Right atrium auricular region (tissue), 2 donors: ENCODE data around the gene BRSK1. TPM values are rescaled to one million over a fixed set of nuclear protein-coding genes. Genes with fewer than 3 reads are reported as not detected.

Experiments
- DNase-seq: peaks from one replicate; pipeline ENCODE4 v3.0.0-alpha.2; 2019; ENCODE audit warnings: low spot score
- H3K27ac ChIP-seq, 2 donors: fragments of 200-600 bp; sonication (generic); 1 replicate in 1 of 2; 2 replicates in 1 of 2; pipeline ENCODE4 v1.5.1; 2016 to 2019
- H3K27me3 ChIP-seq, 2 donors: fragments of 200-600 bp; sonication (generic); one replicate each; pipeline versions ENCODE4 v1.5.1 to v1.6.0; 2017 to 2019
- H3K36me3 ChIP-seq: fragments of 200-600 bp; sonication (generic); one replicate; pipeline ENCODE4 v1.5.1; 2016
- H3K4me1 ChIP-seq, 2 donors: fragments of 200-600 bp; sonication (generic); one replicate each; pipeline versions ENCODE4 v1.5.1 to v1.6.0; 2017 to 2019
- H3K4me3 ChIP-seq, 2 donors: fragments of 200-600 bp; sonication (generic); 1 replicate in 1 of 2; 2 replicates in 1 of 2; pipeline ENCODE4 v1.5.1; 2017 to 2019; ENCODE audit warnings: mild to moderate bottlenecking in 1 of 2, moderate library complexity in 1 of 2
- H3K9me3 ChIP-seq, 2 donors: fragments of 200-600 bp; sonication (generic); one replicate each; pipeline ENCODE4 v1.5.1; 2019
- CTCF ChIP-seq, 2 donors: fragments of 200-600 bp; sonication (generic); IDR thresholded peaks; one replicate each; pipeline ENCODE4 v1.5.1; 2019; ENCODE audit warnings: antibody characterized with exemption in 2 of 2
- total RNA-seq, 2 donors: library from RNA; depleted of rRNA; stranded (reverse); fragments of >200 nt; gene quantifications; one replicate each; pipeline ENCODE4 v1.1.0, GENCODE V29; 2016

BRSK1 gene
- total RNA-seq, 2 donors from 2014 or later, result 5.6 to 15.6 TPM

GRCh38 chr19:55241935-55242464 is 41.8 kb upstream of the BRSK1 start:
- no peak for DNase-seq
- no peaks in the 10 kb centered on the region for H3K9me3 ChIP-seq
- H3K36me3 ChIP-seq, result peaks cover 97% of the 10 kb centered on the region
- H3K27me3 ChIP-seq, result no peaks in the 10 kb centered on the region
- TF ChIP-seq CTCF (IDR thresholded peaks at IDR 0.05), result no peak
- H3K4me3 ChIP-seq, result no peak overlapping the region
- peaks cover 0 to under 1% of the 10 kb centered on the region in 2 donors for H3K4me1 ChIP-seq
- H3K27ac ChIP-seq, result no peak overlapping the region

DNA sequence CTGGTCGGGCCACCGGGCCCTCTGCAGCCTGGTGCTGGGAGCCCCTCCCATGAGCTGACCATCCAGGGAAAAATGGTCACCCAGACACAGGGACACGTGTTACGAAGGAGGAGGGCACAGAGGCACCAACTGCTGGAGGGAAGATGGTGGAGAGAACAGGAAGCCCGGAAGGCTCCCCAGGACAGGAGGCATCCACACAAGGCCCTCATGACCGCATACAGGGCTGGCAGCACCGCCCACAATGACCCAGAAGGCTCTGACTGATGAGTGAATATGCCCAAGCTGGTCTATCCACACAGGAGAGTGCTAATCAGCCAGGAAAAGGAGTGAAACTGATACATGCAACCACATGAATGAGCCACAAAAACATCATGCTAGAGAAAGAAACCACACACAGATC is 41.3 kb upstream of the BRSK1 start:
- DNase-seq, result no peak
- TF ChIP-seq CTCF (IDR thresholded peaks at IDR 0.05), result no peak
- H3K4me3 ChIP-seq, result no peak overlapping the region
- no peak overlapping the region for H3K27ac ChIP-seq
- H3K36me3 ChIP-seq, result peaks cover 92% of the 10 kb centered on the region
- H3K9me3 ChIP-seq, result no peaks in the 10 kb centered on the region
- H3K27me3 ChIP-seq, result no peaks in the 10 kb centered on the region
- peaks cover 0 to 6% of the 10 kb centered on the region in 2 donors for H3K4me1 ChIP-seq

DNA sequence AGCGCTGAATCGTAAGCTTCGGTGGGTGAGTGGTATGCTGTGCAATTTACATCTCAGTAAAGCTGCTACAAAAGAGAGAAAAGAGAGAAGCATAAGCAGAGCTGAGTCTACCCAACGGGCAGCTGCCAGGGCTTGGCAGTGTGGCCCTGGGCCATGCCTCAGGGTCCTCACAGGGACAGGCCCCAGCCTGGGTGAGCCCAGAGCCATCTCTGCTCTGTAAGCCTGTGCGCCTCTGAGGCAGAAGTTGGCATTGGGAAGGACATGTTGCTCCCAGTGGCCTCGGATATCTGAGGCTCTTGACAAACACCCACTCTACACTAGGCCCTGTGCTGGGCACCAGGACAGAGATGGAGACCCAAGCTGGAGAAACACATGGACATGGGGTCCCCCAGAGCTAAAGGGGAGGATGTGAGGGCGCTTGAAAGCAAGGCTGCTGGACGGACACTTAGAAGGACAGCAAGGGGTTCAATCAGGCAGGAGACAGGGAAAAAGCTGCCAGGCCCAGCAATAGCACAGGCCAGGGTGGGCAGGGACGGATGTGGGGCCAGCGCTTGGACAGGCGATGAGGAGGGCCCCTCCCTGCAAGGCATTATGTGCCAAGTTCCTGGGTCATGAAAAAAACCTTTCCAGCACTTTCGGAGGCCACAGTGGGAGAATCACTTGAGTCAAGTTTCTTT is 39.7 kb upstream of the BRSK1 start:
- H3K9me3 ChIP-seq, result no peaks in the 10 kb centered on the region

GRCh38 chr19:55245236-55245904 is 38.4 kb upstream of the BRSK1 start:
- H3K9me3 ChIP-seq, result no peaks in the 10 kb centered on the region
- H3K27me3 ChIP-seq, result no peaks in the 10 kb centered on the region
- no peak overlapping the region for H3K4me3 ChIP-seq
- TF ChIP-seq CTCF (IDR thresholded peaks at IDR 0.05), result no peak
- H3K4me1 ChIP-seq, result peaks cover 0 to 24% of the 10 kb centered on the region in 2 donors
- peaks cover 63% of the 10 kb centered on the region for H3K36me3 ChIP-seq
- DNase-seq, result no peak
- no peak overlapping the region for H3K27ac ChIP-seq

More for the DNA sequence above, 39.7 kb upstream of the BRSK1 start:
- no peak overlapping the region for H3K27ac ChIP-seq
- DNase-seq, result no peak
- H3K4me1 ChIP-seq, result peaks cover 0 to 22% of the 10 kb centered on the region in 2 donors
- H3K4me3 ChIP-seq, result no peak overlapping the region
- peaks cover 75% of the 10 kb centered on the region for H3K36me3 ChIP-seq
- no peak for TF ChIP-seq CTCF (IDR thresholded peaks at IDR 0.05)
- H3K27me3 ChIP-seq, result no peaks in the 10 kb centered on the region

DNA sequence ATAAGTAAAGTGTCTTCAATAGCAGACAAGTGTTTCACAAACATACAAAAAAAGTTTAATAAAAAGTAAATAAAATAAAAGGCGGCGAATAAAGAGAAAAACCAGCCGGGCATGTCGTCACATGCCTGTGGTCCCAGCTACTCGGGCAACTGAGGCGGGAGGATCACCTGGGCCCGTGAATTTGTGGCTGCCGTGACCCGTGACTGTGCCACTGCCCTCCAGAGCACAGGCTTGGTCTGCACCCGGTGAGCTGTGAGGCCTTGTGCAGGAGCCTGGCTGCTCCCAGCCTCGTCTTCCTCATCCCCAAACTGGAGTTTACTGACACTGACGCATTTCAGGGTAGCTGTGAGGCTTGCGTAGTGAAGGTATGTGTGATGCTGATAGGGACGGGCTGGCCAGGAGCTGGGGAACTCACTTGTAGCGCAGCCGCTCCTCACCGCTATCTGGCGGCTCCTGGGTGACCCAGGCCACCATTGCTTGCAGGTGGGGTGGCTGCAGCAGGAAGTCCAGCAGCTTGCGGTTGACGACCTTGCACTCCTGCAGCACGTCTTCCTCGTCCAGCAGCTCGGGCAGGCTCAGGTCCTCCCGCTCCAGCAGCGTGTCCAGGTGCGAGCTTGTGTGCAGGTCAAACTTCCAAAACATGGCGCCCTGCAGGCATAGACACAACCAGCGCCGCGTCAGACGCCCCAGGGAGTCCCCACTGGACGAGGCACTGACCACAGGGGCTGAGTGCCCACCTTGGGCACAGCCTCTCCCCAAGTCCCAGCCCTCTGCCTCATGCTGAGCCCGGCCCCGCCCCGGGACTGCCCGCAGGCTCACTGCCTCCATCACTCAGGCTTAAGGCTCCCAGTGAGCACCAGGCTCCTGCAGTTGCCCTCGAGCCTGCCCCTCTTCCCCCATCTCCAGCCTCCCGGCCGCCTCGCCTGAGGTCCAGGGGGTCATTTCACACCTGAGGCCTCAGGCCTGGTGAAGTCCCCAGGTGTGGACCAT is 37.0 kb upstream of the BRSK1 start:
- no peaks in the 10 kb centered on the region for H3K9me3 ChIP-seq
- peaks cover 0 to 35% of the 10 kb centered on the region in 2 donors for H3K4me1 ChIP-seq
- DNase-seq, result no peak
- H3K4me3 ChIP-seq, result no peak overlapping the region
- TF ChIP-seq CTCF (IDR thresholded peaks at IDR 0.05), result no peak
- peaks cover 49% of the 10 kb centered on the region for H3K36me3 ChIP-seq
- no peaks in the 10 kb centered on the region for H3K27me3 ChIP-seq
- H3K27ac ChIP-seq, result no peak overlapping the region
